ENCODE results near the gene GEN1.
"Not testable (repeated sequence)": the region's sequence is repeated elsewhere in the genome, so short reads cannot be mapped to it uniquely, and the experiment has no call there.

Gene GEN1

GRCh38 chr2:17799301-17800120 is 45.6 kb downstream of the GEN1 start:
- DNase-seq = no peak

GRCh38 chr2:17800219-17800618 is 46.3 kb downstream of the GEN1 start:
- DNase-seq = no peak

GRCh38 chr2:17800693-17801458 is 46.9 kb downstream of the GEN1 start:
- DNase-seq = no peak

GRCh38 chr2:17803497-17803896 is 49.6 kb downstream of the GEN1 start:
- no peak for DNase-seq

- no peak for DNase-seq
Observed at GRCh38 chr2:17804358-17804757, 50.4 kb downstream of the GEN1 start.

GRCh38 chr2:17805166-17805565 is 51.2 kb downstream of the GEN1 start:
- no peak for DNase-seq

- no peak for DNase-seq
Observed at GRCh38 chr2:17805717-17806363, 51.9 kb downstream of the GEN1 start.

GRCh38 chr2:17813010-17813741 is 59.2 kb downstream of the GEN1 start:
- DNase-seq = no peak

- DNase-seq = no peak
Observed at GRCh38 chr2:17813742-17814473, 60.0 kb downstream of the GEN1 start.

- no peak for DNase-seq
Observed at GRCh38 chr2:17814601-17815000, 60.7 kb downstream of the GEN1 start.

- no peak for DNase-seq
Observed at GRCh38 chr2:17815468-17816184, 61.7 kb downstream of the GEN1 start.

- DNase-seq = no peak
Observed at GRCh38 chr2:17816396-17817245, 62.7 kb downstream of the GEN1 start, which contains the start of gene MSGN1. Gene MSGN1 (plus strand): TSS chr2:17816460. CDS start chr2:17816519, 59 bp downstream.

- DNase-seq = no peak
Observed at GRCh38 chr2:17818235-17818815, 64.4 kb downstream of the GEN1 start.

- DNase-seq = no peak
Observed at GRCh38 chr2:17821080-17821479, 67.1 kb downstream of the GEN1 start.

GRCh38 chr2:17821535-17822444 is 67.9 kb downstream of the GEN1 start:
- no peak for DNase-seq

GRCh38 chr2:17822445-17823117 is 68.6 kb downstream of the GEN1 start:
- no peak for DNase-seq

GRCh38 chr2:17823646-17824045 is 69.7 kb downstream of the GEN1 start:
- DNase-seq = not testable (repeated sequence)

- no peak for DNase-seq
Observed at GRCh38 chr2:17827316-17827715, 73.4 kb downstream of the GEN1 start.
